Middle frontal gyrus (tissue), 1 donor: ENCODE measurements around the gene ZFR2.
"Not testable (repeated sequence)": the region's sequence is repeated elsewhere in the genome, so short reads cannot be mapped to it uniquely, and the experiment has no call there.

Source experiments
- DNase-seq: peaks from one replicate; pipeline ENCODE4 v3.0.0-alpha.2; 2015; ENCODE audit warnings: low spot score; ENCODE audit errors: extremely low spot score

Gene ZFR2

GRCh38 chr19:3868770-3869456 is at the start of gene ZFR2:
ZFR2 (minus strand) TSS chr19:3869038; CDS start chr19:3869017, 21 bp downstream.
- DNase-seq: no peak

- DNase-seq: no peak
Observed at GRCh38 chr19:3916033-3916432, 47.2 kb upstream of the ZFR2 start.

- no peak for DNase-seq
Observed at GRCh38 chr19:3914199-3914598, 45.4 kb upstream of the ZFR2 start.

GRCh38 chr19:3910105-3910504 is 41.3 kb upstream of the ZFR2 start:
- DNase-seq: no peak

DNA sequence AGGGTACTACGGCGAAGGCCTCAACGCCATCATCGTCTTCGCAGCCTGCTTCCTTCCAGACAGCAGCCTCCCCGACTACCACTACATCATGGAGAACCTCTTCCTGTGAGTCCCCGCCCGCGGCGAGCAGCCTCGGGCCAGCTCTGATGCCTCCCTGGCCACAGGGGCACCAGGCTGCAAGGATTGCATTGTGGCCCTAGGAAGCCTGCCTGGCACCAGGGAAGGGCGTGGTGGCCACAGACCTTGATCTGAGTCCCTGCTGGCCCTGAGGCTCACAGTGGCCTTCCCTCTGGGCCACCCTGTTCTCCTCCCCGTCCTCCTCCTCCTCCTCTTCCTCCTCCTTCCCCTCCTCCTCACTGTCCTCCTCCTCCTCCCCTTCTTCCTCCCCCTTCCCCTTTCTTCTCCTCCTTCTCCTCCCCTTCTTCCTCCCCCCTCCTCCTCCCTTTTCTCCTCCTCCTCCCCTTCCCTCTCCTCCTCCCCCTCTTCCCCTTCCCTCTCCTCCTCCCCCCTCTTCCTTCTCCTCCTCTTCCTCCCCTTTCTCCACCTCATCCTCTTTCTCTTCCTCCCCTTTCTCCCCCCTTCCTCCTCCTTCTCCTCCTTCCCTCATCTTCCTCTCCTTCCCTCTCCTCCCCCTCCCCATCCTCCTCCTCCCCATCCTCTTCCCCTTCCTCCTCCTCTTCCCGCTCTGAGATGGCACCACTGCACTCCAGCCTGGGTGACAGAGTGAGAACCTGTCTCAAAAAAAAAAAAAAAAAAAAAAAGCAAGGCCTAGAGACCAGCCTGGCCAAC is 39.6 kb upstream of the ZFR2 start:
- no peak for DNase-seq

DNA sequence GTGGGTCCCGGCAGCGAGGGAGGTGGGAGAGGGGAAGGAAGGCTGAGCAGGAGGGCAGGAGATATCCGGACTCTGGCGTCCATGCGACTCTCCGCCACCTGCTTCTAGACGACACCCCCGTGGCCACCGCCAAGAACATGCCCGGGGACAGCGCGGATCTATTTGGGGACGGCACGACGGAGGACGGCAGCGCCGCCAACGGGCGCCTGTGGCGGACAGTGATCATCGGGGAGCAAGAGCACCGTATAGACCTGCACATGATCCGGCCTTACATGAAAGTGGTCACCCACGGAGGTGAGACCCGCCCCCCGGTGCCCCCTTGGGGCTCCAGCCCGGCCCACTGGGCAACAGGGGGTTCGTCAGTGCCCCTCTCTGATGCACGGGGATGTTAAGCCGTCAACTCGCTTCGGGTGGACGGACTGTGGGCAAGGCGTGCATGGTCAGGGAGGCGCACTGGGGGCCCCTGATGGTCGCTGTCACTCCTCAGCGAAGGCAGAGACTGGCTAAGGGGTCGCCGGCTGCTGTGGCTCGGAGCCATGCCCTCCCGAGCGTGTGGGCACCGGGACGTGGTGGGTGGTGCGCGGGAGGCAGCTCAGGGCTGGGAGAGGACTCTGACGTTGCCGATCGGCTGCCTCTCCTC is 38.9 kb upstream of the ZFR2 start:
- no peak for DNase-seq

GRCh38 chr19:3904233-3904632 is 35.4 kb upstream of the ZFR2 start:
- DNase-seq: no peak

DNA sequence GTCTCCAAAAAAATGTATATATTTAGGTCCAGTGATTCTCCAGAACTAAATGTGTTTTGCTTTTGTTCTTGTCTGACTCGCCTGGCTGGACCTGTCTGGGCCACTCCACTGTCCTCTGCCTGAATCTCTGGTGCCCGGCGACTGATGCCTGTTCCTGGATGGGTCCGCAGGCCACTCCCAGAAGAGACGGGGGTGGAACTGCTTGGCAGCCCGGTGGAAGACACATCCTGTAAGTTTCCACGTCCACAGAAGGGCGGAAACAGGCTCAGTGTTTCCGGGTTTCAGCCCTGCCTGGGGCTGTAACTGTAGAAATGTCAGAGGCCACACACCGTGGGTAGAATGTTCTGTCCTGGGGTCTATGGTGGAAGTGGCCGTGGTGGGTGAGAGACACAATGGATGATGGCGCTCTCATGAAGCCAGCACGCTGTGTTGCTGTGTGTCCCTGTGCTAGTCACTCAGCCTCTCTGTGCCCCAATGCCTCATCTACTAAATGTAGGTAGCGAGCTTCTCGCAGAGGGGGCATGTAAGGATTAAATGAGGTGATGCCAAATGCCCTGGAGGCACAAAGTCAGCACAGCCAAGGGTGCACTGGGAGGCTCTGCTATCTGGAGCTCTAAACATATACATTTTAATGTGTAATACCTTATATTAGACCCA is 33.6 kb upstream of the ZFR2 start:
- DNase-seq: no peak

DNA sequence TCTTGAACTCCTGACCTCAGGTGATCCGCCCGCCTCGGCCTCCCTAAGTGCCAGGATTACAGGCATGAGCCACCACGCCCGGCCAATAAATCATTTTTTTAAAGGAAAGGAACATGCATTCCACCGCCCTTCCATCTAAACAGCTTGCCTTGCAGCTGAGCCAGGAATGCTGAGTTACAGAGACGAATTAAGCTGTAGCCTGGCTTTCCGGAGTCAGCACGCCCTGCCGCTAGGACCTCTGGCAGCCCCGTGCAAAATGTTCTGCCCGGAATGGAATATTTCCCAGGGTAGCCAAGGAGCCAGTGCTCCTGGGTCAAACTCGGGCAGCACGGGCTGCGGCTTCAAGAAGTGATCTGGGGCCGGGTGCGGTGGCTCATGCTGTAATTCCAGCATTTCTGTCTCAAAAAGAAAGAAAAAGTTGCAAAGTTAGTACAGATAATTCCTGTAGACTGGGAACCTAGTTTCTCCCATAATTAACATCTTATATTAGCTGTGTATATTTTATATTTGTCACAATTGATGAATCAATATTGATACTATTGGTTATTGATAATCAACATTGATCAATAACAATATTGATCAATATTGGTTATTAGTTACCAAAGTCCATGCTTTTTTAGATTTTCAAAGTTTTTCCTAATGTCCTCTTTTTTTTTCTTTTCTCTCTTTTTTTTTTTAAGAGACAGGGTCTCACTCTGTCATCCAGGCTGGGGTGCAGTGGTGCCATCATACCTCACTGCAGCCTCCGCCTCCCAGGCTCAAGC is 30.9 kb upstream of the ZFR2 start:
- no peak for DNase-seq

DNA sequence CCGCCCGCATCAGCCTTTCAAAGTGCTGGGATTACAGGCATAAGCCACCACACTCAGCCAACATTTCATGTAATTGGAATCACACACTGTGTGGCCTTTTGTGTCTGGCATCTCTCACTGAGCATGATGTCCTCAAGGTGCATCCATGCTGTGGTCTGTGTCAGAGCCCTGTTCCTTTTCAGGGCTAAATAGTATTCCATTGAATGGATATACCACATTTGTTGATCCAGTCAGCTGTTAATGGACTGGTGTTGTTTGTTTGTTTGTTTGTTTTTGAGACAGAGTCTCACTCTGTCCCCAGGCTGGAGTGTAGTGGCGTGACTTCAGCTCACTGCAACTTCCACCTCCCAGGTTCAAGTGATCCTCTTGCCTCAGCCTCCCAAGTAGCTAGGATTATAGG is 29.6 kb upstream of the ZFR2 start:
- DNase-seq: no peak

GRCh38 chr19:3897936-3898335 is 29.1 kb upstream of the ZFR2 start:
- no peak for DNase-seq

DNA sequence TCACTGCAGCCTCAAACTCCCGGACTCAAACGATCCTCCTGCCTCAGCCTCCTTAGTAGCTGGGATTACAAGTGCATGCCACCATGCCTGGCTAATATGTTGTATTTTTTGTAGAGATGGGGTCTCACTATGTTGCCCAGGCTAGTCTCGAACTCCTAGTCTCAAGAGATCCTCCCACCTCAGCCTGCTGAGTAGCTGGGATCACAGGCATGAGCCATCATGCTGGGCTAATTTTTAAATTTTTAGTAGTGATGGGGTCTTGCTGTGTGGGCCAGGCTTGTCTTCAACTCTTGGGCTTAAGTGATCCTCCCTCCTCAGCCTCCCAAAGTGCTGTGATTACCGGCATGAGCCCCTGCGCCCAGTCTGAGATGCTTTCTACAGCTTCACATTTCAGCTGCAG is 26.9 kb upstream of the ZFR2 start:
- DNase-seq: no peak

GRCh38 chr19:3894959-3895358 is 26.1 kb upstream of the ZFR2 start:
- DNase-seq: not testable (repeated sequence)

- no peak for DNase-seq
Observed at GRCh38 chr19:3893509-3894179, 24.8 kb upstream of the ZFR2 start.

- no peak for DNase-seq
Observed at GRCh38 chr19:3890591-3890990, 21.8 kb upstream of the ZFR2 start.

DNA sequence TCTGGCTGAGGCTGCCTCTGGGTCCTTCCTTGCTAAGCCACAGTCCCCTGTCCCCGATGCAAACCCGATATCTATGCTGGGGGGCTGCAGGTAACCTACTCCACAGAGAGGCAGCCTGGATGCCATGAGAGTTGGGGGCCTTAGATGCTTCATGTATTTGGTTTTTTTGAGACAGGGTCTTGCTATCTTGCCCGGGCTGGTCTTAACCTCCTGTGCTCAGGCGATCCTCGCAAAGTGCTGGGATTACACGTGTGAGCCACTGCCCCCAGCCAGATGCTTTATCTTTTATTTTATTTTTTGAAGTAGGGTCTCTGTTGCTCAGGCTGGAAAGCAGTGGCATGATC is 13.2 kb upstream of the ZFR2 start:
- no peak for DNase-seq

DNA sequence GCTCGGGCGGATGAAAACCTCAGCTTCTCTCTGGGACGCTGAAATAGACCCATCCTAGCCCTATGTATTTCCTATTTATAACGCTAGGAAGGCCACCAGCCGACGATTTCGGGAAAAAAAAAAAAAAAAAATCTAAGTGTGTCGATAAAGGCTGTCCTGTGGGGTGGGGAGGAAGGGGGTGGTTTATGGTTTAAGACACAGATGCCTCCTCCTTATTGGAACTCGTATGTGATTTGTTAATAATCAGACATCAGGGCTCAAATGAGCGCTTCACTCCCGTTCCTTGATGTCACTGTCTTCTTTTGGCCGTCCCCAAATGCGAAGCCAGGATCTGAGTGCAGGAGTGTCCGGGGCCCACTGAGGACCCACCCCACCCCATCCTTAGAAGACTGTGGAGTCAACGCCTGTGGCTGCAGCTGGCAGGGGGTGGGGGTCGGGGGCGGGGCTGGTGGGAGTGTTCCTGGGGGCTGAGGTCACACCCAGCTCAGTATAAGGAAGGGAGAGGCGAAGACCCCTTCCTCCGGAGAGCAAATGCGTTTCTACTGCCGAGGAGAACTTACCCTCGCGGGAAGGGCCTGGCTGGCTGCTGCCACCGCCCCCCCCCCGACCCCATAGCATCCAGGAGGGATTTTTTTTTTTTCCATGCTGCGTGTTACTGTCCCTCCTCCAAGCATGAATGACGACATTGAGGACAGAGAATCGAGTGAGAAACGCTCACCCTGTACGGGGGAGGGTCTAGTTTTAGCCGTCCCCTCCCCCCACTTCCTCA is 12.6 kb upstream of the ZFR2 start:
- no peak for DNase-seq

DNA sequence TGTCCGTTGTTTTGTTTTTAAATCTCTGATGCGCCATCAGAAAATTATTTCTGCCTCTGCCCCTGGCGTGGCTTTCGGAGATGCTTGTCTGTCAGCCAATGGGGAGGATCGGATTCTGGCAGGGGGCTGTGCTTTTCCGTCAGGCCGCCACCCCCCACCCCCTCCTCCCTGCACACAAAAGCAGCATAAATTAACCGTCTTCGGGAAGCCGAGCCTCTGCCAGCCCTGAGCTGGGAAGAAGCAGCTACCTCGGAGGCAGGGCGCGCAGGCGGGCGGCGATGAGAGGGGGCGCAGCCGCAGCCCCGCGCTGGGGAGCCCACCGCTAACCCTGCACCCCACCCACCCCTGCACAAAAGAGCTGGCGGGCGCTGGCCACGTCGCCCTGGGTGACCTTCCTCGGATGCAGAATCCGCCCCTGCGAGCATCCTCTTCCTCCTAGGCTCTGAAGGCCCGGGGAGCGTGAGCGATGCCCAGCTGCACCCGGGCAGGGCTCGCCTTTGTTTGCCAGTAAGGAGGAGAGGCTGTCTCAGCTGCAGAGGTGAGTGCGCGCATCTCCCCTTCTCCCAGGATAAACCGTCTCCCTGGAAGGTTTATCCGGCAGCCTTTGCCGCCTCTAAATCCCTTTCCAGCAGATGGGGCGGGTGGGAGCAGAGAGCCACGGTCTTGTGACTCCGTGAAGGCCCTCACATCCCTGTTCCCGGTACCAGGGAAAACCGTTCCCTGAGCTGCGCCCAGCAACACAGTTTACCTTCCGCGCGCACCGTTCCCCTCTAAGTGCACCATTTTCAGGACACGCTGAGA is 11.8 kb upstream of the ZFR2 start, which contains the start of gene ATCAY:
Gene ATCAY (plus strand): TSS at position 215 of the 801 bp plus-strand sequence. CDS start 5,083 bp downstream, outside the sequence.
- DNase-seq: peak; percentile 44

DNA sequence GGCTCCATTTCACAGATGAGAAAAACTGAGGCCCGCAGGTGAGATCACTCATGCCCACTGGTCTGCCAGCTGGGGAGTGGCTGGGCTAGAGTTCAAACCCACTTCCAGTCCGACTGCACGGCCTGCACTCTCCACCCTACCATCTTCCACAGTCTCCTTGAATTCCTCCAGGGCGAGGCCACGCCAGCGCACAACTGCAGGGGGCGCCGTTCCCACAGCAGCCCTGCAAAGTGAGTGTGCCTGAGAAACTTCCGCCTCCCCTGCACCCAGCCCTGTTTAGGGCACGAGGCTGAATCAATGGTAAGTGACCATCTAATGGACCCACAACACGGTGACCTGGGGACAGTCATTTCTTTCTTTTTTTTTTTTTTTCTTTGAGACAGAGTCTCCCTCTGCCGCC is 10.8 kb upstream of the ZFR2 start:
- no peak for DNase-seq
